C4-2B (cell line): ENCODE data around the gene ADAM8.

ENCODE experiments used
- H3K27ac ChIP-seq: fragments of 450-650 bp; 2 replicates; pipeline ENCODE4 v1.5.1; 2017
- ZFX ChIP-seq: fragments of 450-650 bp; IDR thresholded peaks from 2 replicates; pipeline ENCODE4 v1.6.1; 2017
- TF ChIP-seq, protein P1 (sequence below): fragments of 450-650 bp; conservative IDR thresholded peaks from 2 replicates; pipeline ENCODE4 v1.5.1; 2017; ENCODE audit warnings: mild to moderate bottlenecking

Gene ADAM8

DNA sequence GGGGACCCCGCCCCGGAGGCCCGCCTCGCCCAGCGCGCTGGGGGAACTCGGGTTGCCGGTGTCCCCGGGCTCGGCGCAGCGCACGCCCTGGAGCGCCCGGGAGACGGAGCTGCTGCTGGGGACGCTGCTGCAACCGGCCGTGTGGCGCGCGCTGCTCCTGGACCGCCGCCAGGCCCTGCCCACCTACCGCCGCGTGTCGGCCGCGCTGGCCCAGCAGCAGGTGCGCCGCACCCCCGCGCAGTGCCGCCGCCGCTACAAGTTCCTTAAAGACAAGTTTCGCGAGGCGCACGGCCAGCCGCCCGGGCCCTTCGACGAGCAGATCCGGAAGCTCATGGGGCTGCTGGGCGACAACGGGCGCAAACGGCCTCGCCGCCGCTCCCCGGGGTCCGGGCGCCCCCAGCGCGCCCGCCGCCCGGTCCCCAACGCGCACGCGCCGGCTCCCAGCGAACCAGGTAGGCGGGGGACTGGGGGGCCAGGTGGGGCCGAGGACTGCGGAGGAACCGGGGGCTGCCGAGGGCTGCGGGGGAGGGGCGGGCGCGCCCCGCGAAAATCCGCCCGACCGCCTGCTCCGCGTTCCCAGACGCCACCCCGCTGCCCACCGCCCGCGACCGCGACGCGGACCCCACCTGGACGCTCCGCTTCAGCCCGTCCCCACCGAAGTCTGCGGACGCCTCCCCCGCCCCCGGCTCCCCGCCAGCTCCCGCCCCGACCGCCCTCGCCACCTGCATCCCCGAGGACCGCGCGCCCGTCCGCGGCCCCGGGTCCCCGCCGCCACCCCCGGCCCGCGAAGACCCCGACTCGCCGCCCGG, 46.1 kb downstream of the ADAM8 start:
- H3K27ac ChIP-seq = no peak overlapping the region
- TF ChIP-seq, protein P1, sequence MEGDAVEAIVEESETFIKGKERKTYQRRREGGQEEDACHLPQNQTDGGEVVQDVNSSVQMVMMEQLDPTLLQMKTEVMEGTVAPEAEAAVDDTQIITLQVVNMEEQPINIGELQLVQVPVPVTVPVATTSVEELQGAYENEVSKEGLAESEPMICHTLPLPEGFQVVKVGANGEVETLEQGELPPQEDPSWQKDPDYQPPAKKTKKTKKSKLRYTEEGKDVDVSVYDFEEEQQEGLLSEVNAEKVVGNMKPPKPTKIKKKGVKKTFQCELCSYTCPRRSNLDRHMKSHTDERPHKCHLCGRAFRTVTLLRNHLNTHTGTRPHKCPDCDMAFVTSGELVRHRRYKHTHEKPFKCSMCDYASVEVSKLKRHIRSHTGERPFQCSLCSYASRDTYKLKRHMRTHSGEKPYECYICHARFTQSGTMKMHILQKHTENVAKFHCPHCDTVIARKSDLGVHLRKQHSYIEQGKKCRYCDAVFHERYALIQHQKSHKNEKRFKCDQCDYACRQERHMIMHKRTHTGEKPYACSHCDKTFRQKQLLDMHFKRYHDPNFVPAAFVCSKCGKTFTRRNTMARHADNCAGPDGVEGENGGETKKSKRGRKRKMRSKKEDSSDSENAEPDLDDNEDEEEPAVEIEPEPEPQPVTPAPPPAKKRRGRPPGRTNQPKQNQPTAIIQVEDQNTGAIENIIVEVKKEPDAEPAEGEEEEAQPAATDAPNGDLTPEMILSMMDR = no peak
- TF ChIP-seq ZFX = no peak

DNA sequence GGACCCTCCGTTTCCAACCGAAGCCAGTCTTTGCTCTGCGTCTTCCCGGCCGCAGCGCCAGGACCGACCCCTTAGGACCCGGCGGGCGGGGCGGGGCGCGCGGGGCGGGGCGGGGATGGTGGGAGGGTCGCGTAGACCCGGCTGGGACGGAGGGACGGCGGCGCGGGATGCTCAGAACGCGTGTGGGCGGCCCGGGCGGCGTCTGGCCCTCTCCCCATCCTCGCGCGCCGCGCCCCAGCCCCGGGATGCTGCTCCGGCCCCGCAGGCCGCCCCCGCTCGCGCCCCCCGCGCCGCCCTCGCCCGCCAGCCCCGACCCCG, 46.7 kb downstream of the ADAM8 start, which contains the start of gene UTF1:
UTF1 (plus strand) TSS at position 174 of the 318 bp plus-strand sequence; CDS start at position 246, 72 bp downstream.
- TF ChIP-seq, protein P1 = no peak
- no peak for TF ChIP-seq ZFX
- no peak within 1 kb of the TSS for H3K27ac ChIP-seq

DNA sequence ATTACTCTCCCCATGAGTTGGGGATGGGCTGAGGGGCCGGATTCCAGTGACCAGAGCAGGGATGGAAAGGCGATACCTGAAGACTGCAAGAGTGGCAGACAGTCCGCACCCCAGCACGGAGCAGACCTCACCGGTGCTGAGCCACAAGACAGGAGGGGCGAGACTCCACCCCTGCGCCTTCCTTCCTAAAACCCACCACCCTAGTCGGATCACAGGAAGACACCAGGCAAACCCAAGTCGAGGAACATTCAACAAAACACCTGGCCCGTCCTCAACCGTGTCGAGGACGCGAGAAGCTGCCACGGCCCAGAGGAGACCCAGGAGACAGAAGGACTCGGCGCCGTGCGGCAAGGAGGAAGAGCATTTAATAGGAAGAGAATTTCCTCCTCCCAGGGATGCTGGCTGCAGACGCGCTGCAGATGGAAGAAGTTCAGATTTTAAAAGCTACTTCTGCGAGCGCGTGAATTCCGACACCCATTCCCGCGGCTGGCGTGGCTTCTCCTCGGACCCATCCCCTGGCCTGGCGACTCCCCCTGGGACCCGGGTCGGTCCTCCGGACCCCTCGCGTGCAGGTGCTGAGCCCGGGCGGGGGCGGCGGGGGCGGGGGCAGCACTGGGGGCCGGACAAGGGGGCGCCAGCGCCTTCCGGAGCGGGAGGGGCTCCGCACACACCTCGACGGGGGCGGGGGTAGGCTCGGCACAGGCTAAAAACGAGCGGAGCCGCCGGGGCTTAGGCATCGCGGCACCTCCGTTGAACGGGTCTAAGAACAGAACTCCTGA, 47.2 kb downstream of the ADAM8 start:
- TF ChIP-seq ZFX = no peak
- TF ChIP-seq, protein P1 = no peak
- no peak overlapping the region for H3K27ac ChIP-seq

DNA sequence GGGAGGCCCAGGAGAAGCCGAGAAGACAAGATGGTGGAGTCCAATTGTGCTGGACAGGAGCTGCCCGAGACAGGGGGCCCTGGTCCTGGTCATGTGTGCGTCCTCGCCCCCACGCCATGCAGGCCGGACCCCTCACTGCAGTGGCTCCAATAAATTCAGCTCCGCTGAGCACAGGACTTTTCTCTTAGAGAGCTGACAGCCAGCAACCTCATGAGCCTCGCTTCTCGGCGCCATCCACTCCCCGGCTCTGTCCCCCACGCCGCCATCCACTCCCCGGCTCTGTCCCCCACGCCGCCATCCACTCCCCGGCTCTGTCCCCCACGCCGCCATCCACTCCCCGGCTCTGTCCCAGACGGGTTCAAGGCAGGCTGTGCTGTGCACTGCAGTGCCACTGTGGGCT, 49.4 kb downstream of the ADAM8 start:
- no peak overlapping the region for H3K27ac ChIP-seq
- no peak for TF ChIP-seq ZFX

DNA sequence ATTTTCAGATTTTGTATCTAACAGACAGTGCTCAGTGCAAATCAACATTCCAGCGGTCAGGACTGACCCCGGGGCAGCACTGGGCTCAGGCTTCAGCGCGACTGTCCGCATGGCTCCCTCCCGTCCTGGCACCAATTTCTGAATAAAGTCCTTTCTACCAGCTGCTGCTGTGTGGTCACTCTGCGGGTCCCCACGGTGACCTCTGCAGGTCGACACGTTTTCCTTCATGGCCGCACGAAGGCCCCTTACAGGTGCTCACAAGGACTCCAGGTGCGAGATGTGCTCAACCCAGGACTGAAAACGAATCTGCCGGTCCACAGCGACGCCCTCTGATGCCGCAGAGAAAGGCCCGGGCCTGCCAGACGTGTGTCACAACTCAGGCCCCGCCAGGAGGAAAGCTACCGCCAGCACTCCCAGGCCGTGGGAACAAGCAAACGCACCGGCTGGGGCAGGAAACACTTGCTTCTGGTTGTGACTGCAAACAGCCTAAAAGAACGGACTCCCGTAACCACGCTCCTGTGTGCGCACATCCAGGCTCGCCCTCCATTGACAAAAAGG, 50.3 kb downstream of the ADAM8 start:
- TF ChIP-seq, protein P1 = no peak; the same call in 1 of the 2 replicates
- TF ChIP-seq ZFX = no peak
- H3K27ac ChIP-seq = no peak overlapping the region

DNA sequence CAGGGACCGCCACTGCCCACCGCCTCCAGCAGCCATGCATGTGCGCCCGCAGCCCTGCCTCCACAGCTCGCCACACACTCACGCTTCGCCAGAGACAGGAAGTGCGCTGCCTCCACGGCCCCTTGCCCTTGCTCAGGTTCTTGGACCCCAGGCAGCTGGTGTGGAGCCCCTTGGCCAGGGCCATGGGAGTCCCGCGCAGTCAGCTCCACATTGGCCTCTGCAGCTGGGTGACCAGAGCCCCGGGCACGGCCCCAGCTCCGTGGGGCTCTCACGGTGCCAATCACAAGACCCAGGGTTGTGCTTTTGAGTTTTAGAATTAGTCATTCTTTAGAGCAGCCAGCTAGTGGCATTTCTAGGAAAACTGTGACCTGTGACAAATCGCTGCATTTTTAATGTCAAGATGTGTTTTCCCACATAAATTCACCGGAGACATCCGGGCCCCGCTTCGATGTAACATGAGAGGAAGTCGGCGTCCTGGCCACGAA, 50.9 kb downstream of the ADAM8 start:
- TF ChIP-seq, protein P1 = no peak
- TF ChIP-seq ZFX = no peak
- H3K27ac ChIP-seq = no peak overlapping the region

DNA sequence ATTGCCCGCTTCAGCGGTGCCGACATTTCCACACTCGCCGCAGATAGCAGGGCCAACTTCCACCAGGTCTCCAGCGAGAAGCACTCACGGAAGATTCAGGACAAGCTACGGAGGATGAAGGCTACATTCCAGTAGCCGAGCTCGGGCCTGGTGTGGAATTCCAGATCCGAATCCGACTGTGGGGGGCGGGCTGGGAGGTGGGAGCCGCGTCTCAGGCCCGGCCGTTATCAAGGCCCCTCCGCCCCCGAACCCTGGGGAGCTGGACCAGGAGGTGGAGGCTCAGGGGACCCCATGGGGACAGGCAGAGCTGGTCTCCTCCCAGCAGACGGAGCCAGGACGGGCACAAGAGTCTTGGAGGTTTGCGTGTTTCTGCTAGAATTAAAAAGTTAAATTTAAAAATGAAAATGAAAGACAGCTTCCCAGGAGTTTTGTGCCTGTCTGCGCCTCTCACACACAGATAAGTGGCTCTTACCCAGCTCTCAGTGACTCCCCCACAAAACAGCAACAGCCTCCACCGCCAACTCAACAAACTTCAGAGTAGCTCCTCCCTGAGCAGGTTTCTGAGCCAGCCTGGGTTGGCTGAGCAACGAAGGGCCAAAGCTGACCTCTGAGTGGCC, 51.8 kb downstream of the ADAM8 start:
- TF ChIP-seq, protein P1 = no peak
- no peak for TF ChIP-seq ZFX
- no peak overlapping the region for H3K27ac ChIP-seq
